ENCODE data around the gene COPA.
"Not testable (repeated sequence)": the region's sequence is repeated elsewhere in the genome, so short reads cannot be mapped to it uniquely, and the experiment has no call there.

Gene COPA

GRCh38 chr1:160342953-160343869, at the start of gene COPA, which contains the start of gene NCSTN:
TSS of gene COPA (minus strand) at chr1:160343250. CDS start at chr1:160343170, 80 bp downstream.
TSS of gene NCSTN (plus strand) at chr1:160343383. CDS start at chr1:160343397, 14 bp downstream.
- DNase-seq (ENCODE audit: low read depth, low spot score) = peak; percentile 98

GRCh38 chr1:160388406-160388805, 45.4 kb upstream of the COPA start:
- DNase-seq (ENCODE audit: low read depth, low spot score) = not testable (repeated sequence)

GRCh38 chr1:160384812-160385211, 41.8 kb upstream of the COPA start:
- not testable (repeated sequence) for DNase-seq (ENCODE audit: low read depth, low spot score)

- DNase-seq (ENCODE audit: low read depth, low spot score) = peak; percentile 29
These were observed 34.6 kb upstream of the COPA start for GRCh38 chr1:160377585-160378206.

- DNase-seq (ENCODE audit: low read depth, low spot score) = peak; percentile 75
These were observed 33.6 kb upstream of the COPA start for GRCh38 chr1:160376525-160377131.

- peak; percentile 37 for DNase-seq (ENCODE audit: low read depth, low spot score)
These were observed 32.9 kb upstream of the COPA start for GRCh38 chr1:160375788-160376524.

GRCh38 chr1:160374306-160375110, 31.5 kb upstream of the COPA start:
- DNase-seq (ENCODE audit: low read depth, low spot score) = no peak

- DNase-seq (ENCODE audit: low read depth, low spot score) = peak; percentile 15
These were observed 30.6 kb upstream of the COPA start for GRCh38 chr1:160373696-160374095.

GRCh38 chr1:160371756-160372155, 28.7 kb upstream of the COPA start:
- no peak for DNase-seq (ENCODE audit: low read depth, low spot score)

- DNase-seq (ENCODE audit: low read depth, low spot score) = no peak
These were observed 28.2 kb upstream of the COPA start for GRCh38 chr1:160371346-160371631.

- no peak for DNase-seq (ENCODE audit: low read depth, low spot score)
These were observed 27.7 kb upstream of the COPA start for GRCh38 chr1:160370561-160371345.

- no peak for DNase-seq (ENCODE audit: low read depth, low spot score)
These were observed 26.0 kb upstream of the COPA start for GRCh38 chr1:160369087-160369486.

GRCh38 chr1:160367934-160368923, 25.2 kb upstream of the COPA start:
- no peak for DNase-seq (ENCODE audit: low read depth, low spot score)

- no peak for DNase-seq (ENCODE audit: low read depth, low spot score)
These were observed 24.5 kb upstream of the COPA start for GRCh38 chr1:160367516-160367900.

- no peak for DNase-seq (ENCODE audit: low read depth, low spot score)
These were observed 23.9 kb upstream of the COPA start, which contains the start of gene NHLH1 for GRCh38 chr1:160366731-160367515. TSS of gene NHLH1 (plus strand) at chr1:160367071. CDS start at chr1:160370732, 3,661 bp downstream.

- DNase-seq (ENCODE audit: low read depth, low spot score) = no peak
These were observed 22.3 kb upstream of the COPA start for GRCh38 chr1:160365325-160365724.

- no peak for DNase-seq (ENCODE audit: low read depth, low spot score)
These were observed 21.1 kb upstream of the COPA start for GRCh38 chr1:160363951-160364735.

Data from astrocyte of the hippocampus (primary cell).